GM19395 (cell line): ENCODE results near the gene CLDN6.
"Not testable (repeated sequence)": the region's sequence is repeated elsewhere in the genome, so short reads cannot be mapped to it uniquely, and the experiment has no call there.

Experiments used
- ATAC-seq: cut with Tn5 transposase; IDR thresholded peaks from one replicate; pipeline ENCODE4 v1.9.1; 2021; ENCODE audit warnings: mild to moderate bottlenecking, moderate library complexity; ENCODE audit not compliant: unreplicated experiment

The CLDN6 gene

DNA sequence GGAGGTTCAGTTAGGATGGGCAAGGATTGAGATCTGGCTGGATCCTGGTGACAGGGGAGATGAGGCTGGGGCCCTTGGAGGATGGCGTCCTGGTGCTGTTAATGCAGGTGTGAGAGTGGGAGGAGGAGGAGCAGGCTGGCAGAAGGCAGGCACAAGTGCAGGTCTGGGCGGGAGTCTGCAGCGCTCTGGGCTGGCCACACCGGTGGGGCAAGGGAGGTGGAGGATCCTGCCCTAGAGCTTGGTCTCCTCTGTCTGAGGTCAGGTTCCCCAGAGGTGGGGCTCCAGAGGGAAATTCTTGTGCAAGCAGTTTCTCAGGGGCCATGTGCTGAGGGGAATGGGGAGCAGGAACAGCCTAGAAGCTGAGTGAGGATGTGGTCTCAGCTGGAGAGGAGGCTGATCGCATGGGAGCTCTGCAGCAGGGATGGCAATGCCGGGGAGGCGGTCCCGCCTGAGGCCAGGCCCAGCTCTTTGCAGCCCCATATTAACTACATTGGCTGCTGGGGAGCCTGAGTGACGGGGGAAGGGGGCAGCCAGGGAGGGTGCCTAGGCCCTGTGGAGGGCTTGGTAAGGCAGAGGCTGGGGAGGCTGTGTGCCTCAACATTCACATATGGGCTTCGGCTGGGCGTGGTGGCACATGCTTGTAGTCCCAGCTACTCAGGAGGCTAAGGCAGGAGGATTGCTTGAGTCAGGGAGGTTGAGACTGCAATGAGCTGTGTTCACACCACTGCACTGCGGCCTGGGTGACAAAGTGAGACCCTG, 34.8 kb upstream of the CLDN6 start:
- ATAC-seq = not testable (repeated sequence)

DNA sequence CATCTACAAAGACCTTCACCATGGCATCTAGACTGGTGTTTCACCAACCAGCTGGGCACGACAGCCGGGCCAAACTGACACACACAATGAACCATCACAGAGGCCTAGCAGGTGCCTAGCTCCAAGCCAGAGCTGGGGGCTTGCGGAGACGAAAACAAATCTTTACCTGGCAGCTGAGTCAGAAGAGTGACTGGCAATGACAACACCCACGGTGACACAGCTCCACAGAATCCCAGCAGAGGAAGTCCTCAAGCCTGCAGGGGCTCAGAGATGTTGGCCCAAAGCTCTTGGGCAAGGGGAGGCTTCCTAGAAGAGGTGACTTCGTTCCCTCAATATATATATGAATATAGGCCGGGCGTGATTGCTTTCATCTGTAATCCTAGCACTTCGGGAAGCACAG, 33.5 kb upstream of the CLDN6 start:
- ATAC-seq = no peak

DNA sequence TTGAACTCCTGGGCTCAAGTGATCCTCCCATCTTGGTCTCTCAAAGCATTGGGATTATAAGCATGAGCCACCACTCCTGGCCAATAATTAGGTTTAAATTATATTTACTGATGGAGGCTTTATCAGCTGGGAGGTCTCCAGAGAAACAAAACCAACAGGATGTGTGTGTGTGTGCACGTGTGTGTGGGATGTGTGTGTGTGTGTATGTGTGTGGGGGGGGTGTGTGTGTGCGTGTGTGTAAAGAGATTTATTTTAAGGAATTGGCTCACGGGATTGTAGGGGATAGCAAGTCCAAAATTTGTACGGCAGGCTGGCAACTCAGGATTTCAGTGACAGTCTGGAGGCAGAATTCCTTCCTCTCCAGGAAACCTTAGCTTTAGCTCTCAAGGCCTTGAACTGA, 33.0 kb upstream of the CLDN6 start:
- no peak for ATAC-seq

DNA sequence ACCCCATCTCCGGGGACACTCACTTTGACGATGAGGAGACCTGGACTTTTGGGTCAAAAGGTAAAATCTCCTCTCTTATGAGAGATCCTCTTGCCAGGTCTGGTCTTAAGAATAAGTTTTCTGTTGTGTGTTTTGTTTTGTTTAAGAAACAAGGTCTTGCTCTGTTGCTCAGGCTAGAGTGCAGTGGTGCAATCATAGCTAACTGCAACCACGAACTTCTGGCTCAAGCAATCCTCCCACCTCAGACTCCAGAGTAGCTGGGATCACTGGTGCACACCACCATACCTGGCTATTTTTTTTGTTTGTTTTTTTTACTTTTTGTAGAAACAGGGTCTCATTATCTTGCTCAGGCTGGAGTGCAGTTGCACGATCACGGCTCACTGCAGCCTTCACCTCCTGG, 32.5 kb upstream of the CLDN6 start:
- ATAC-seq = no peak

DNA sequence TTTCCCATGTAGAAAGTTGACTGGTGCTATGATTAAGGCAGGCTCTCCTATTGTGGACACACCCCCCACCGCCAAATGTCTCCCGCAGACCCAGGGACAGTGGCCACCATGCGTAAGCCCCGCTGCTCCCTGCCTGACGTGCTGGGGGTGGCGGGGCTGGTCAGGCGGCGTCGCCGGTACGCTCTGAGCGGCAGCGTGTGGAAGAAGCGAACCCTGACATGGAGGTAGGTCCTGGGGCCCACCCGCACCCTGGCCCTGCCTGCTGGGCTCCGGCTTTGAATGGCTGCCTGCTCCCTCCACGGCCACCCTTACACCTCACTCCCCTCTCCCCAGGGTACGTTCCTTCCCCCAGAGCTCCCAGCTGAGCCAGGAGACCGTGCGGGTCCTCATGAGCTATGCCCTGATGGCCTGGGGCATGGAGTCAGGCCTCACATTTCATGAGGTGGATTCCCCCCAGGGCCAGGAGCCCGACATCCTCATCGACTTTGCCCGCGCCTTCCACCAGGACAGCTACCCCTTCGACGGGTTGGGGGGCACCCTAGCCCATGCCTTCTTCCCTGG, 32.0 kb upstream of the CLDN6 start:
- no peak for ATAC-seq

DNA sequence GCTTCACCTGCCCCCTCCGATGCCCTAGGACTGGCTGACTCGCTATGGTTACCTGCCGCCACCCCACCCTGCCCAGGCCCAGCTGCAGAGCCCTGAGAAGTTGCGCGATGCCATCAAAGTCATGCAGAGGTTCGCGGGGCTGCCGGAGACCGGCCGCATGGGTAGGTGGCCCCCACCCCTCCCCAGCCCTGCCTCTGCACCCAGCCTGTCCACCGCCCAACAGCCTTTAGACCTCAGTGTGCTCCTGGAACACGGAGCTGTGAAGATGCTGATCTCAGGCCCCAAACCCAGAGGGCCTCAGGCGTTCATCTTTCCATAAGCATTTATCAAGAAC, 29.4 kb upstream of the CLDN6 start:
- no peak for ATAC-seq

DNA sequence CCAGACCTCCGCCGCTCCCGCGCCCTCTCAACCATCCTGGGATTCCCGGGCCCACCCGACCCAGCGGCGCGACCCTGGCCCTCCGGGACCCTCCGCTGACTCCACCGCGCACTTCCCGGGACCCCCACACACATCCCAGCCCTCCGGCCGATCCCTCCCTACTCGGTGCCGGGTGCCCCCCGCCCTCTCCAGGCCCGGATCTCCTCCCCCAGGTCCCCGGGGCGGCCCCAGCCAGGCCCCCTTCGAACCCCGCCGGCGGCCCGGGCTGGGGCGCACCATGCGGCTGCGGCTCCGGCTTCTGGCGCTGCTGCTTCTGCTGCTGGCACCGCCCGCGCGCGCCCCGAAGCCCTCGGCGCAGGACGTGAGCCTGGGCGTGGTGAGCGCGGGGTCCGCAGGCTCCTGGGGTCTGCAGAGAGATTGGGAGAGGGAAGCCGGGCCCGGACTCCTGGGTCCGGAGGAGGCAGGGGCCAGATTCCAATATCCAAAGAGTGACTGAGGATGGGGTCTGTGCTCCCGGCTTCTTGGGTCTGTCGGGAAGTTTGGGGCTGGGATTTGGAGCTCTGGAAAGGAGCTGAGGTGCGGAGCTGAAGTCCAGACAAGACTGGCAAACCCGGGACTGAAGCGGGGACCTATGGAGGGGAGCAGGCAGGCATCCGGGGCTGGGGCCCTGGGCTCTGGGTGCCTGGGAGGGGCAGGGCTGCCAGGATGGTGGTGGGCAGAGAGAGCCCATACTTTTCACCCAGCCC, 28.8 kb upstream of the CLDN6 start:
- ATAC-seq = no peak

DNA sequence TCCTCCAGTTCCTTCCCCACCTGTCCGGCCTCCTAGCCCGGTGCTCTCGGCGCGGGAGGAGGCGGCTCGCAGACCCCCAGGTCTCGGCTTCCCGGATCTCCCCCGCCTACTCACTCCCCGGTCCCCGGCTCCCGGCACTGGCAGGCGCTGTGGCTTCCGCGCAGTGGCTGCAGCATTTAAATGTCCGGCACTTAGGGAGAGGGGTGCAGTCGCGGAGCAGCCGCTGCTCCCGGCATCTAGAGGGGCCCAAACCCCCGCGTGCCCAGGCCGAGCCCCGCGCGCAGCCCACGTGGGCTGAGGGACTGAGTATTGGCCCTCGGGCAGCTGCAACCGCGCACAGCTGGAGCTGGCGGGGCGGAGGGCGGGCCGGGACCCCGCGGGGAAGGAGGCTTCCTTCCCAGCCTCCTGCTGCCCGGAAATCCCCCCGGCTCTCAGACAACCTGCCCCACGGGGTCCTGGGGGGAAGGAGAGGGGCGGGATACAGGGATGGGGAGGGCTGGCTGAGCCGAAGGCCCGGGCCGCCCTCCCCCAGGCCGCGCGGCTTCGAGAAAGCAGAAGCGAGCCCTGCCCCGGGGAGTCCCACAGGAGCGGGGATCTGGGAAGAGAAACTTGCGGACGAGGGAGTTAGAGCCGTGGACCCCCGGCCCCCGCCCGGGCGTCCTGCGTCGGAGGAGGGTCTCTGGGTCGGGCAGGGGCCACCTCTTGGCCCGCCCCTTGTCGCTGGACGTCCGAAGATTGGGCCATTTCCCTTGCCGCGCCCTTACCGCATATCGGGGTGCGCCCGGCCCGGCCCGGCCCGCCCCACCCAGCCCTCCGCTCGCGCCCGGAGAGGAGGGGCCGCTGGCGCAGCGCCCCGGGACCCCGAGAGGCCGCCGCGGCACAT, 28.0 kb upstream of the CLDN6 start, which contains the start of gene MMP25:
MMP25 (plus strand) TSS at position 804 of the 883 bp plus-strand sequence. CDS start 357 bp downstream, outside the sequence.
- ATAC-seq = no peak

DNA sequence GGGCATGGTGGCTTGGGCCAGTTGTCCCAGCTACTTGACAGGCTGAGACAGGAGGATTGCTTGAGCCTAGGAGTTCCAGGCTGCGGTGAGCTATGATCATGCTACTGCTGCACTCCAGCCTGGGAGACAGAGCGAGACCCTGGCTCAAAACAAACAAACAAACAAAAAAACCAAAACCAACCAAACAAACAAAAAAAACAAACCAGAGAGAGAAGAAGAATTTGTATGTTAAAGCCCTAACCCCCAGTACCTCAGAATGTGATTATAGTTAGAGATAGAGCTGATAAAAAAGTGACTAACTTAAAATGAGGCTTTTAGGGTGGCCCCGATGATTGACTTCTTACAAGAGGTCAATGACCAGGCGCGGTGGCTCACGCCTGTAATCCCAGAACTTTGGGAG, 26.7 kb upstream of the CLDN6 start:
- ATAC-seq = no peak

DNA sequence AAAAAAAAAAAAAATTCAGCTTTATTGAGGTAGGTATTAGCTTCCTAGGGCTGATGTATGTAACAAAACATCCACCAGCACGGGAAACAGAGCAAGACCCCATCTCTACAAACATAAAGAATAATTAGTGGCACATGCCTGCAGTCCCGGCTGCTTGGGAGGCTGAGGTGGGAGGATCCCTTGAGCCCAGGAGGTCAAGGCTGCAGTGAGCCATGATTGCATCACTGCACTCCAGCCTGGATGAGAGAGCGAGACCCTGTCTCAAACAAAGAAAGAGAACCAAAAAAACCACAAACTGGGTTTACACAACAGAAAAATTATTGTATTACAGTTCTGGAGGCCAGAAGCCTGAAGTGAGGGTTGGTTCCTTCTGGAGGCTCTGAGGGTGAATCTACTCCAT, 24.4 kb upstream of the CLDN6 start:
- no peak for ATAC-seq

DNA sequence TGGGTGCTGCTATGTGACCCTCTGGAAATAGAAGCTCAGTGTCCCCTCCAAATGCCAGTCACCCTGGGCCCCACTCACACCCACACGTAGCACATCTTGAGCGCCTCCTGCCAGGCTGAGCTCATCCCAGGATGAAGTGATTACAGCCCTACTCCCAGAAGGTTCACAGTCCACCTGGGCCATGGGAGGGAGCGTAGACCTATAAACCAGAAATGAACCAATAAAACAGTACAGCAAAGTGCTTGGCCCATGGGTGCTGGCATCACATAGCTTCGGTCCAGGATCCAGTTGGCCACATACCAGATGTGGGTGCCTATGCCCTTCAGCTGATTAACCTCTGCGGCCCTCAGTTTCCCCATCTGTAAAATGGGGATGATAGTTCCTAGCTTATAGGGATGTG, 20.9 kb upstream of the CLDN6 start:
- no peak for ATAC-seq

DNA sequence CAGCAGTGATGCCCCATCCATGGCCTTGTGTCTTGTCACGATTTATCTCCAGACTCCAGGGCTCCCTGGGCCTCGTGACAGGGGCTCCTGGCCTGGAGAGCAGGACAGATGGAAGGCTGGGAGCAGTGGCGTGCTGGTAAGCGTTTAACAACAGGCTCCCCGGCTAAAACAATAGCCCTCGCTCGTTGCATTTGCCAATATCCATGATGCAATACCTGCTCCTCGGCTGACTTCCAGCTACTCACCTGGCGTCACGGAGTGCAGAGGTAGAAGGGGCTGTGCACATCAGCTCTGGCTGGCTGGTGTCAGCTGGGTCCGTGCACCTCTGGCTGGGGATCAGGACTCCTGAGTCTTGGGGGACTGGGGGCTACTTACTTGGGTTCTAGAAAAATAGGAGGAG, 20.3 kb upstream of the CLDN6 start:
- ATAC-seq = no peak

DNA sequence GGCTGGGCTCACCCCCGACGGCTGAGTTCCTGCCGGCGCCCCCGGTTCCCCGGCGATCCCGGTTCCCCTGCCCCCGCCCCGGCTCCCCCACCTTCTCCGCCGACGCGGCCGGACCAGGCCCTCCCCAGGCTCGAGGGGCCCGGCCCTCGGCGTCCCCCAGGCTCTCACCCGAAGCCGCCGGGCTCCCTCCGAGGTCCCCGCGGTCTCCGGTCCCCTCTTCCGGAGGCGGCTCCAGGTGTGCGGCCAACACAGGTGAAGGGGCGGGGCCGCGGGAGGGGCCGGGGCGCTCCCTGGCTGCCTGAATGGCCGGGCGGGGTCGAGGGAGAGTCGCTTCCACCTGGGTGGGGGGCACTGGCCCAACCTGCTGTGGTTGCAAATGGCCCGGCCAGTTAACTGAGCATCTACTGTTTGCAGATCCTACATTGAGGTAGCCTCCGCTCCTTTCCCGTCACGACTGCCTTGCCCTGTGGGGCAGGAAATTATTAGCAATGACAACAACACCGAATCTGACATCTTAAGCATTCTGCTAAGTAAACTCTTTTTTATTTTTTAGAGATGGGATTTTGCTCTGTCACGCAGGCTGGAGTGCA, 18.8 kb upstream of the CLDN6 start, which contains the start of gene BICDL2:
BICDL2 (minus strand) TSS at position 219 of the 590 bp plus-strand sequence. CDS start 1,448 bp downstream, outside the sequence.
- no peak for ATAC-seq

DNA sequence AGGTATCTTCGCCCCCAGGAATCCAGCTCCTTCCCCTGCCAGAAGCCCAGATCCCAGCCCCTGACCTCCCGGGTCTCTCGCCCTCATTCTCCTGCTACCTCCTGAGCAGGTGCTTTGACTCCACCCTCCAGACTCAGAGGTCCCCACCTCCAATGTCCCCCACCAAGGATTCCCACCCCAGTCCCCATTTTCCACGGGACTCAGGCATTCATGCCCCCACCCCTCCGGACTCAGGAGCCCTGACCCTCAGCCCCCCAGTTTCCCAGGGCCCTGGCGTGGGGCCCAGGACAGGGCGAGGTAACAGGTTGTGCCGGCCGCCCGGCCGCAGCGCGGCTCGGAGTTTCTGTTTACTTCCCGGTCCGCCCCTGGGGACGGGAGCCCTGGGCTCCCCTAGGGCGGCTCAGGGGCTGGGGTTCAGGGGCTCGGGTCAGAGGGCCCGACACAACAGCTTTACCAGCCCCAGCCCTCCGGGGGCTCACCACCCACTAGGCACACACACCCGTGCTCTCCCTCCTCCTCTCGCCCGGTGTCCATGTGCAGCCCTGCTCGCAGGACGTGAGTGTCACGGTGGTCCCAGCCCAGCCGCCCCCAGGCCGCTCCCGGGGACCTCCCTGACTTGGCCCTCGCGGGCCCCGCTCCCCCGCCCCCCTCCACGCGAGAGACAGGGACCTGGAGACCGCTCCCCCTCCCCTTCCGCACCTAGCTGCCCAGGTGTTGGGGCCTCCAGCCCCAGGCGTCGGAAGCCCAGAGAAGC, 18.2 kb upstream of the CLDN6 start:
- ATAC-seq = no peak

DNA sequence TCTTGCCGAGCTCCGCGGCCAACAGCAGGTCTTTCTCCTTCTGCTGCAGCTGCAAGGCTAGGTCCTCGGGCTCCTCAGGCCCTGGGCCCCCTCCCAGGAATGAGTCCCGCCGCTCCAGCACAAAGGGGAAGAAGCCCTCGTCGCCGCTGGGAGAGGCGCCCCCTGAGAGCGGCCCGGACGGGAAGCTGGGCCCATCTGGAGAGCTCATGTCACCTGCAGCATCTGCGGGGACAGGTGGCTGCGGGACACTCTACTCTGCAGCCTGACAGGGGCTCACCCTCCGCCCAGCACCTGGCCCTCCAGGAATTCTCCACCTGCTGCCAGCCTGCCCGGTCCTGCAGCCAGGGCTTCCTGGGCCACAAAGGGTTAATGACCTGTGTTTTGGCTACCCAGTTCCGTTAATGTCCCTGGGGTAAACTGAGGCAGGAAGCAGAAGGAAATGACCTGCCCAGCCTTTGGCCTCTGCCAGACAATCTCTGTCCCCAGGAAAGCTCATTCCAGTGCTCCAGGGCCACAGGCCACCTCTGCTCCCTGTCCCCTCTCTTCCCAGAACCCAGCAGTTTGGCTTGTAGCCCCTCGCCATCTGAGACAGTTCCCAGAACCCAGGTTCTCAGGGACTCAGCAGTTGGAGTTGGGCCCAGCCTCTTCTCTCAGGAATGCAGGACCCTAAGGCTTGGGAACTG, 17.4 kb upstream of the CLDN6 start:
- no peak for ATAC-seq

DNA sequence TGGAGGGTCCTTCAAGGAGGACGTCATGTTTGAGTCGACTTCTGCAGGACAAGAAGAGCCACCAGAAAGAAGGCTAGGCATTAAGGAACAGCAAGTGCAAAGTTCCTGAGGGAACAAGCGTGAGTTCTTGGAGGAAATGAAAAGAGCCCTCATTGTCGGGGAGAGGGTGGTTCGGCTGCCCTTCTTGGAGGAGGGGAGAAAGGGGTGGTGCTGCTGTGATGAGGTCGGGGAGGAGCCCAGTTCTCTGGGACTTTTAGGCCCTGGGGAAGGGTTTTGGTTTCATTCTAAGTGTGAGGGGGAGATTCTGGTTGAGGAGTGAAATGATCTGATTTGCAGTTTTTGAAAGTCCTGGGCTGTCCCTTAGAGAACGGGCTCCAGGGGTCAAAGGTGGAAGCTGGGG, 14.6 kb upstream of the CLDN6 start:
- no peak for ATAC-seq

DNA sequence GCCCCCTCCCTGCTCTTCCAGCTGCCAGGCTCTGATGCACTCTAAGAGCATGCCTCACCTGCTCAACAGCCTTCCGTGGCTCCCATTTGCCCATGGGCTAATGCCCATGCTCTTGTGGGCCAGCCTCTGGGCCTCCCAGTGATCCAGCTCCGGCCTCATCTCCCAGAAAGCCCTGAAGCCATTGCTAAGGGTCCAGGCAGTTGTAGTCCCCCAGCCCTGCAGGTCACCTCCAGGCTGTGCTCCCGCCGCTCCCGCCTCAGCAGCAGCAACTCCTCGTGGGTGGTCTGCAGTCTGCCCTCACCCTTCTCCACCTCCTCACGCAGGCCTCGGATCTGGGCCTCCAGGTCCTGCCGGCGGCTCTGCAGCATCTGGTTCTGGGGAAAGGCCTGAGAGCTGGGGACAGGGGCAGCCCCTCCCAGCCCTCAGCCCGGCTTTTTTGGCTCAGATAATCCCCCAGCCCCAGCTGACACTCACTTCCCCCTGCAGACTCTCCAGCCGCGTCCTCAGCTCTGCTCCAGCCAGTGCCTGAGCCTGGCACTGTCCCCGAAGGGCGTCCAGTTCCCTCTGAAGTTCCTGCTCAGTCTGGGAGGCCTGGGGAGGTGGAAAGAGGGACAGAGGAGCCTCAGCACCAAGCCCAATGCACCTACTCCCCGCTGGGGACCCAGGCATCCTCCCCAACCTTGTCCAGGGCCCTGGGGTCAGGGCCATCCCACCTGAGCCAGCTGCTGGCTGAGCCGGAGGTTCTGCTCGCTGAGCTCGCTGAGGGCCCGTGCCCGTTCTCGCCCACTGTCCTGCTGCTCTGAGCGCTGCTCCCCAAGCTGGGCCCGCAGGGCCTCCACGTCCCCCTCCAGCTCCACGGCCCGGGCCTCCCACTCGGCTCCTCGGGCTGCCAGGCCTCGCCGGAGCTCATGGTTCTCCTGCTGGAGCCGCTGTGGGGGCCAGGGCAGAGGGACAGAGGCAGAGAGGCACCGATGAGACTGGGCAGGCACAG, 12.5 kb upstream of the CLDN6 start:
- no peak for ATAC-seq
